Neuronal stem cell (in vitro differentiated cells): ENCODE data around the gene SOST.

Experiments used
- DNase-seq: peaks from one replicate; pipeline ENCODE4 v3.0.0-alpha.2; 2013; ENCODE audit warnings: low spot score
- H2AFZ ChIP-seq: one replicate; pipeline ENCODE4 v1.6.1; 2013; ENCODE audit warnings: mild to moderate bottlenecking, low read length, inconsistent platforms
- H2AK5ac ChIP-seq: 2 replicates; pipeline ENCODE4 v1.6.1; 2013; ENCODE audit warnings: low read depth, mild to moderate bottlenecking, inconsistent platforms, low read length, moderate library complexity, mixed read lengths
- H2BK120ac ChIP-seq: 2 replicates; pipeline ENCODE4 v1.6.1; 2013; ENCODE audit warnings: low read depth, mild to moderate bottlenecking, inconsistent platforms, low read length, moderate library complexity, mixed read lengths
- H2BK12ac ChIP-seq: one replicate; pipeline ENCODE4 v1.6.1; 2013; ENCODE audit warnings: low read length, inconsistent platforms
- H2BK15ac ChIP-seq: 2 replicates; pipeline ENCODE4 v1.6.1; 2013; ENCODE audit warnings: mild to moderate bottlenecking, low read length, inconsistent platforms, mixed read lengths
- H2BK5ac ChIP-seq: one replicate; pipeline ENCODE4 v1.6.1; 2013; ENCODE audit warnings: inconsistent platforms, mild to moderate bottlenecking, low read length, moderate library complexity
- H3K14ac ChIP-seq: one replicate; pipeline ENCODE4 v1.6.1; 2013; ENCODE audit warnings: low read length, inconsistent platforms
- H3K18ac ChIP-seq: 2 replicates; pipeline ENCODE4 v1.6.1; 2013; ENCODE audit warnings: low read length, inconsistent platforms
- H3K23ac ChIP-seq: 2 replicates; pipeline ENCODE4 v1.6.1; 2013; ENCODE audit warnings: low read depth, mild to moderate bottlenecking, mixed read lengths, low read length, inconsistent platforms; ENCODE audit not compliant: poor library complexity
- H3K27ac ChIP-seq: replicated peaks from 3 replicates; pipeline ENCODE4 v1.5.1; 2013; ENCODE audit warnings: low read length, inconsistent platforms
- H3K27me3 ChIP-seq, 3 experiments: 2 replicates each; pipeline ENCODE4 v1.6.1; 2013; ENCODE audit warnings: low read length in 3 of 3, mild to moderate bottlenecking in 2 of 3, inconsistent platforms in 1 of 3, low read depth in 1 of 3, mixed read lengths in 1 of 3, moderate library complexity in 1 of 3; ENCODE audit not compliant: control insufficient read depth in 3 of 3, insufficient read depth in 3 of 3
- H3K36me3 ChIP-seq, 2 donors: replicated peaks in 1 of 2; 2 replicates each; pipeline ENCODE4 v1.6.1; 2013; ENCODE audit warnings: low read length in 2 of 2; ENCODE audit not compliant: control insufficient read depth in 2 of 2, insufficient read depth in 2 of 2
- H3K4ac ChIP-seq: 2 replicates; pipeline ENCODE4 v1.6.1; 2013; ENCODE audit warnings: inconsistent platforms, mild to moderate bottlenecking, low read length, moderate library complexity
- H3K4me1 ChIP-seq, 2 donors: 1 replicate in 1 of 2; 2 replicates in 1 of 2; pipeline ENCODE4 v1.6.1; 2013; ENCODE audit warnings: low read length in 2 of 2, low read depth in 1 of 2; ENCODE audit not compliant: control insufficient read depth in 2 of 2, insufficient read depth in 1 of 2
- H3K4me2 ChIP-seq: one replicate; pipeline ENCODE4 v1.6.1; 2013; ENCODE audit warnings: mild to moderate bottlenecking, low read length, inconsistent platforms; ENCODE audit not compliant: insufficient read depth, poor library complexity, severe bottlenecking
- H3K4me3 ChIP-seq, 2 donors: 2 replicates each; pipeline ENCODE4 v1.5.1; 2013; ENCODE audit warnings: low read length in 2 of 2, mild to moderate bottlenecking in 2 of 2, inconsistent platforms in 1 of 2, moderate library complexity in 1 of 2
- H3K79me1 ChIP-seq: one replicate; pipeline ENCODE4 v1.6.1; 2013; ENCODE audit warnings: low read depth, mild to moderate bottlenecking, inconsistent platforms, low read length, moderate library complexity
- H3K9ac ChIP-seq: one replicate; pipeline ENCODE4 v1.6.1; 2013; ENCODE audit warnings: mild to moderate bottlenecking, low read depth, low read length, inconsistent platforms; ENCODE audit not compliant: poor library complexity
- H3K9me3 ChIP-seq, 2 donors: replicated peaks in 1 of 2; 2 replicates each; pipeline versions ENCODE3 to v1.6.1; 2013; ENCODE audit warnings: low read length in 2 of 2, mild to moderate bottlenecking in 2 of 2, inconsistent platforms in 1 of 2, low read depth in 1 of 2, mixed read lengths in 1 of 2, moderate library complexity in 1 of 2; ENCODE audit not compliant: control insufficient read depth in 2 of 2, insufficient read depth in 1 of 2
- H4K8ac ChIP-seq: one replicate; pipeline ENCODE4 v1.6.1; 2013; ENCODE audit warnings: low read depth, mild to moderate bottlenecking, inconsistent platforms, low read length, moderate library complexity
- H4K91ac ChIP-seq: one replicate; pipeline ENCODE4 v1.6.1; 2013; ENCODE audit warnings: low read length, low read depth, mild to moderate bottlenecking, inconsistent platforms; ENCODE audit not compliant: poor library complexity
- WGBS, 2 donors: extraction: QIAGEN DNeasy Blood & Tissue Kit; methylation state at CpG; one replicate each; pipeline ENCODE4 v1.1.7; 2013; ENCODE audit warnings: missing lambda C conversion rate in 2 of 2, mixed read lengths in 1 of 2; ENCODE audit not compliant: insufficient read length in 2 of 2, insufficient replicate concordance in 1 of 2; ENCODE audit errors: extremely low coverage in 2 of 2; 5-methylcytosine and 5-hydroxymethylcytosine counted together

Gene SOST

DNA sequence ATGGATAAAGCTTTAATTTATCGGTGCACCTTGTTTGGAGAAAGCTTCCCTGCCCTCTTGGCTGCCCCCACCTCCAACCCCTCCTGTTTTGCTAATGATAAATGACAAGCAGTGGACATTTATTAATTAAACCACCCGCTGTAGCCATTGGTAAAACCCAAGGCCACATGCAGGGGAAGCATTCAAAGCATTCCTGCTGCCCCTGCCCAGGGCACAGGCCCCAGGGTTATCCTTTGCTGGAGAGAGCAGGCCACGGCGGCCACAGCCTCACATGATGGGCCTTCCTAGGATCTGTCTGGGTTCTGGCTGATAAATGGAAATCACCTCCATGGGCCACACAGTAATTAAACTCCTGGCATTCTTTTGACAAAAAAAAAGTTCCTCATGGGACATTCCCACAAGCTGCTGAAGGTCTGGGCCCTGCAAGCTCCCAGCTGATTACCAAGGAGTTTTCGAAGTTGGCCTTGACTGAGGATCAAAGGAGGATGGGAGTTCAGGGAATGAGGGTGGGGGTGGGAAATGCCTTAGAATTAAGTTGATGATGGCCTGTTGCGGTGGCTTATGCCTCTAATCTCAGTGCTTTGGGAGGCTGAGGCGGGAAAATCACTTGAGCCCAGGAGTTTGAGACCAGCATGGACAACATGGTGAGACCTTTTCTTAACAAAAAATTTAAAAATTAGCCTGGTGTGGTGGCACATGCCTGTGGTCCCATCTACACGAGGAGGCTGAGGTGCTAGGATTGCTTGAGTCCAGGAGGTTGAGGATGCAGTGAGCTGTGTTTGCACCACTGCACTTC, 35.5 kb downstream of the SOST start:
- H3K4me1 ChIP-seq: peaks cover 0 to 7% of the 10 kb centered on the region in 2 donors
- H2BK120ac ChIP-seq: no peak overlapping the region
- no peak overlapping the region for H3K23ac ChIP-seq
- H3K27ac ChIP-seq: no peak overlapping the region
- H4K8ac ChIP-seq: no peak overlapping the region
- no peak overlapping the region for H2BK5ac ChIP-seq
- no peak overlapping the region for H3K4ac ChIP-seq
- no peak overlapping the region for H3K4me2 ChIP-seq
- DNase-seq: no peak
- no peak overlapping the region for H3K18ac ChIP-seq
- no peak overlapping the region for H2AFZ ChIP-seq
- no peak overlapping the region for H2BK12ac ChIP-seq
- H3K9ac ChIP-seq: no peak overlapping the region
- H3K4me3 ChIP-seq: no peak overlapping the region
- H3K14ac ChIP-seq: no peak overlapping the region
- H2AK5ac ChIP-seq: no peak overlapping the region
- no peaks in the 10 kb centered on the region for H3K9me3 ChIP-seq
- no CpG with 5 or more reads among the region's 8 CpGs for WGBS, 2 donors
- peaks cover 0 to 39% (median 0%) of the 10 kb centered on the region in 3 experiments for H3K27me3 ChIP-seq
- H3K36me3 ChIP-seq: no peaks in the 10 kb centered on the region
- no peak overlapping the region for H4K91ac ChIP-seq
- H3K79me1 ChIP-seq: no peaks in the 10 kb centered on the region
- H2BK15ac ChIP-seq: no peak overlapping the region

GRCh38 chr17:43722269-43722619, 36.3 kb downstream of the SOST start:
- H3K27me3 ChIP-seq: peaks cover 0 to 43% (median 0%) of the 10 kb centered on the region in 3 experiments
- no peak overlapping the region for H4K91ac ChIP-seq
- H3K79me1 ChIP-seq: no peaks in the 10 kb centered on the region
- no peak overlapping the region for H3K9ac ChIP-seq
- H3K4ac ChIP-seq: no peak overlapping the region
- no peak overlapping the region for H4K8ac ChIP-seq
- H2BK12ac ChIP-seq: no peak overlapping the region
- peaks cover 0 to 7% of the 10 kb centered on the region in 2 donors for H3K4me1 ChIP-seq
- no CpG with 5 or more reads among the region's 3 CpGs for WGBS, 2 donors
- no peak overlapping the region for H3K14ac ChIP-seq
- H3K4me3 ChIP-seq: no peak overlapping the region
- H3K9me3 ChIP-seq: no peaks in the 10 kb centered on the region
- no peak overlapping the region for H3K23ac ChIP-seq
- no peak overlapping the region for H2BK15ac ChIP-seq
- H3K27ac ChIP-seq: no peak overlapping the region
- no peak for DNase-seq
- H2AK5ac ChIP-seq: no peak overlapping the region
- no peak overlapping the region for H3K18ac ChIP-seq
- no peaks in the 10 kb centered on the region for H3K36me3 ChIP-seq
- H2BK5ac ChIP-seq: no peak overlapping the region
- H2AFZ ChIP-seq: no peak overlapping the region
- no peak overlapping the region for H2BK120ac ChIP-seq
- no peak overlapping the region for H3K4me2 ChIP-seq

GRCh38 chr17:43721537-43722268, 36.9 kb downstream of the SOST start:
- no peak for DNase-seq
- no peaks in the 10 kb centered on the region for H3K9me3 ChIP-seq
- H4K91ac ChIP-seq: no peak overlapping the region
- H2AFZ ChIP-seq: no peak overlapping the region
- no peak overlapping the region for H3K4me2 ChIP-seq
- H3K9ac ChIP-seq: no peak overlapping the region
- no peak overlapping the region for H3K23ac ChIP-seq
- no peak overlapping the region for H2BK12ac ChIP-seq
- H3K4me1 ChIP-seq: peaks cover 0 to 7% of the 10 kb centered on the region in 2 donors
- H3K4ac ChIP-seq: no peak overlapping the region
- no peak overlapping the region for H3K27ac ChIP-seq
- H2BK5ac ChIP-seq: no peak overlapping the region
- H2BK120ac ChIP-seq: no peak overlapping the region
- no peaks in the 10 kb centered on the region for H3K36me3 ChIP-seq
- H2AK5ac ChIP-seq: no peak overlapping the region
- H3K79me1 ChIP-seq: no peaks in the 10 kb centered on the region
- peaks cover 0 to 48% (median 0%) of the 10 kb centered on the region in 3 experiments for H3K27me3 ChIP-seq
- no peak overlapping the region for H3K4me3 ChIP-seq
- no peak overlapping the region for H3K18ac ChIP-seq
- H2BK15ac ChIP-seq: no peak overlapping the region
- H4K8ac ChIP-seq: no peak overlapping the region
- no peak overlapping the region for H3K14ac ChIP-seq
- no CpG with 5 or more reads among the region's 4 CpGs for WGBS, 2 donors
